HG03139 (cell line): ENCODE data around the gene UBE3B.

Experiments used
- ATAC-seq: cut with Tn5 transposase; IDR thresholded peaks from one replicate; pipeline ENCODE4 v1.9.1; 2021; ENCODE audit not compliant: unreplicated experiment

UBE3B gene

GRCh38 chr12:109567967-109568366, 90.5 kb downstream of the UBE3B start:
- no peak for ATAC-seq

GRCh38 chr12:109568486-109568885, 91.1 kb downstream of the UBE3B start:
- no peak for ATAC-seq

GRCh38 chr12:109571773-109572505, 94.5 kb downstream of the UBE3B start:
- no peak for ATAC-seq

GRCh38 chr12:109572506-109572845, 95.0 kb downstream of the UBE3B start:
- ATAC-seq = no peak

GRCh38 chr12:109573029-109573913, 95.8 kb downstream of the UBE3B start, which contains the start of the genes MMAB and MVK:
Gene MMAB, minus strand, starts transcription at chr12:109573504. Its CDS starts 24 bp downstream, at chr12:109573480.
Gene MVK, plus strand, starts transcription at chr12:109573794. Its CDS starts 1,029 bp downstream, at chr12:109574823.
- peak; percentile 91 for ATAC-seq

- ATAC-seq = no peak
Measured at GRCh38 chr12:109573914-109574244, 96.4 kb downstream of the UBE3B start.

- ATAC-seq = no peak
Measured at GRCh38 chr12:109575683-109576082, 98.2 kb downstream of the UBE3B start.

GRCh38 chr12:109577311-109577710, 99.9 kb downstream of the UBE3B start:
- ATAC-seq = no peak

- no peak for ATAC-seq
Measured at GRCh38 chr12:109578330-109578927, 101.0 kb downstream of the UBE3B start.

- no peak for ATAC-seq
Measured at GRCh38 chr12:109579639-109580038, 102.2 kb downstream of the UBE3B start.

- no peak for ATAC-seq
Measured at GRCh38 chr12:109580272-109580671, 102.8 kb downstream of the UBE3B start.

GRCh38 chr12:109580684-109581333, 103.4 kb downstream of the UBE3B start:
- no peak for ATAC-seq

- no peak for ATAC-seq
Measured at GRCh38 chr12:109581334-109581691, 103.9 kb downstream of the UBE3B start.

- ATAC-seq = no peak
Measured at GRCh38 chr12:109581856-109582255, 104.4 kb downstream of the UBE3B start.

- ATAC-seq = no peak
Measured at GRCh38 chr12:109582636-109583035, 105.2 kb downstream of the UBE3B start.

GRCh38 chr12:109583733-109584132, 106.3 kb downstream of the UBE3B start:
- no peak for ATAC-seq
